Natural killer cell (primary cell): ENCODE measurements around the gene HSPA4. TPM values are rescaled to one million over a fixed set of nuclear protein-coding genes. Genes with fewer than 3 reads are reported as not detected.
A peak's percentile ranks its signal among the peaks of the same experiment; 100 is the strongest.

ENCODE experiments used
- ATAC-seq, 3 donors: fragments of 150-1000 bp in 2 of 3; fragments of 200-7000 bp in 1 of 3; cut with Tn5 transposase; 1 replicate in 1 of 3; 2 replicates in 2 of 3; pipeline ENCODE4 v1.10.0; 2021; ENCODE audit warnings: mild to moderate bottlenecking in 2 of 3, moderate library complexity in 2 of 3
- DNase-seq, 2 donors: peaks; one replicate each; pipeline versions ENCODE4 v3.0.0 to v3.0.0-alpha.2; 2013 to 2021; ENCODE audit warnings: mixed read lengths in 1 of 2
- H3K27ac ChIP-seq: one replicate; pipeline ENCODE4 v1.5.1; 2013; ENCODE audit warnings: mild to moderate bottlenecking, low read length
- H3K27me3 ChIP-seq: one replicate; pipeline ENCODE4 v1.6.1; 2013; ENCODE audit warnings: low read length; ENCODE audit not compliant: control insufficient read depth, insufficient read depth
- H3K36me3 ChIP-seq: one replicate; pipeline ENCODE4 v1.6.1; 2013; ENCODE audit warnings: low read length; ENCODE audit not compliant: control insufficient read depth, insufficient read depth
- H3K4me1 ChIP-seq: one replicate; pipeline ENCODE4 v1.6.1; 2013; ENCODE audit warnings: low read length; ENCODE audit not compliant: control insufficient read depth, insufficient read depth
- H3K4me3 ChIP-seq: one replicate; pipeline ENCODE4 v1.5.1; 2013; ENCODE audit warnings: low read length
- H3K9me3 ChIP-seq: one replicate; pipeline ENCODE4 v1.6.1; 2013; ENCODE audit warnings: low read length; ENCODE audit not compliant: control insufficient read depth, insufficient read depth
- H3K27ac Mint-ChIP-seq, 2 donors: one replicate each; pipeline ENCODE4 v1.8.0; 2022; ENCODE audit warnings: mild to moderate bottlenecking in 2 of 2, mixed read lengths in 2 of 2, moderate library complexity in 1 of 2
- H3K27me3 Mint-ChIP-seq, 2 donors: one replicate each; pipeline ENCODE4 v1.8.0; 2022; ENCODE audit warnings: low read depth in 2 of 2, mixed read lengths in 2 of 2
- H3K36me3 Mint-ChIP-seq: one replicate; pipeline ENCODE4 v1.8.0; 2022; ENCODE audit warnings: mixed read lengths
- H3K4me1 Mint-ChIP-seq, 2 donors: one replicate each; pipeline ENCODE4 v1.8.0; 2022; ENCODE audit warnings: mixed read lengths in 2 of 2
- H3K4me3 Mint-ChIP-seq: one replicate; pipeline ENCODE4 v1.8.0; 2022; ENCODE audit warnings: mild to moderate bottlenecking, moderate library complexity, mixed read lengths
- H3K9me3 Mint-ChIP-seq, 2 donors: one replicate each; pipeline ENCODE4 v1.8.0; 2022; ENCODE audit warnings: mixed read lengths in 2 of 2
- WGBS: methylation state at CpG from one replicate; pipeline ENCODE4 v1.1.7; 2013; ENCODE audit warnings: missing lambda C conversion rate; ENCODE audit not compliant: insufficient coverage; 5-methylcytosine and 5-hydroxymethylcytosine counted together
- intact Hi-C: fragments of 100-400 bp; cut with micrococcal nuclease; formaldehyde crosslinking; loops from one replicate; pipeline ENCODE4 v1.14.2; 2022
- total RNA-seq, 4 donors: library from RNA; stranded (reverse); fragments of 120-200 nt in 1 of 4; gene quantifications; one replicate each; pipeline versions ENCODE4 v1.2.3 to v1.2.4, GENCODE V29; 2013 to 2022
- TF ChIP-seq, protein P1 (sequence below): fragments of 200-600 bp; IDR thresholded peaks from one replicate; pipeline ENCODE4 v1.8.0; 2022; ENCODE audit warnings: antibody characterized with exemption

HSPA4 gene
- total RNA-seq, 3 donors from 2014 or later (not counting 1 experiment from before 2014, with no cell fraction given): 38.3 to 58.6 (median 43.0) TPM

DNA sequence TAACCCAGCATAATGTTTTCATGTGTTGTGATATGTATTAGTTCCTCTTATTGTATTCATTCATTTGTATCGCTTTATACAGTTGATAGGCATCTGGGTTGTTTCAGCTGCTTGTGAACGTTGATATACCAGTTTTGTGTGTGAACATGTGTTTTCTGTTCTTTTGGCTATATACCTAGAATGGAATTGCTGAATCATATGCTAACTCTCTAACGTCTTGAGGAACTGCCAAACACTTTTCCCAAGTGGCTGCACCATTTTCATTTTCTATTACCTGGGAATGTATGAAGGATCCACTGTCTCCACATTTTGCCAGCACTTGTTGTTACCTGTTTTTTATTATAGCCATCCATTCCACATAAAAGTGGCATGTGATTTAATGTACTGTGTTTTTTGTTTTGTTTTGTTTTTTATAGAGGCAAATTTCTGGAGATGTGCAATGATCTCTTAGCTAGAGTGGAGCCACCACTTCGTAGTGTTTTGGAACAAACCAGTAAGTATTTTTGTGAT, 34.6 kb downstream of the HSPA4 start:
- H3K27ac Mint-ChIP-seq: no peak overlapping the region
- no peaks in the 10 kb centered on the region for H3K27me3 Mint-ChIP-seq
- WGBS: 85% methylated on average over 4 of the region's 4 CpGs
- H3K27me3 ChIP-seq: no peaks in the 10 kb centered on the region
- H3K4me1 Mint-ChIP-seq: peaks cover 1 to 7% of the 10 kb centered on the region in 2 donors
- ATAC-seq (no peak), DNase-seq (no peak)
- no peaks in the 10 kb centered on the region for H3K36me3 Mint-ChIP-seq
- peaks cover 59% of the 10 kb centered on the region for H3K36me3 ChIP-seq
- no peak overlapping the region for H3K27ac ChIP-seq
- intact Hi-C loops: no loop called here
- TF ChIP-seq, protein P1, sequence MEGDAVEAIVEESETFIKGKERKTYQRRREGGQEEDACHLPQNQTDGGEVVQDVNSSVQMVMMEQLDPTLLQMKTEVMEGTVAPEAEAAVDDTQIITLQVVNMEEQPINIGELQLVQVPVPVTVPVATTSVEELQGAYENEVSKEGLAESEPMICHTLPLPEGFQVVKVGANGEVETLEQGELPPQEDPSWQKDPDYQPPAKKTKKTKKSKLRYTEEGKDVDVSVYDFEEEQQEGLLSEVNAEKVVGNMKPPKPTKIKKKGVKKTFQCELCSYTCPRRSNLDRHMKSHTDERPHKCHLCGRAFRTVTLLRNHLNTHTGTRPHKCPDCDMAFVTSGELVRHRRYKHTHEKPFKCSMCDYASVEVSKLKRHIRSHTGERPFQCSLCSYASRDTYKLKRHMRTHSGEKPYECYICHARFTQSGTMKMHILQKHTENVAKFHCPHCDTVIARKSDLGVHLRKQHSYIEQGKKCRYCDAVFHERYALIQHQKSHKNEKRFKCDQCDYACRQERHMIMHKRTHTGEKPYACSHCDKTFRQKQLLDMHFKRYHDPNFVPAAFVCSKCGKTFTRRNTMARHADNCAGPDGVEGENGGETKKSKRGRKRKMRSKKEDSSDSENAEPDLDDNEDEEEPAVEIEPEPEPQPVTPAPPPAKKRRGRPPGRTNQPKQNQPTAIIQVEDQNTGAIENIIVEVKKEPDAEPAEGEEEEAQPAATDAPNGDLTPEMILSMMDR: no peak
- no peaks in the 10 kb centered on the region for H3K9me3 Mint-ChIP-seq
- H3K4me1 ChIP-seq: no peaks in the 10 kb centered on the region
- H3K9me3 ChIP-seq: no peaks in the 10 kb centered on the region
- no peak overlapping the region for H3K4me3 Mint-ChIP-seq
- no peak overlapping the region for H3K4me3 ChIP-seq

DNA sequence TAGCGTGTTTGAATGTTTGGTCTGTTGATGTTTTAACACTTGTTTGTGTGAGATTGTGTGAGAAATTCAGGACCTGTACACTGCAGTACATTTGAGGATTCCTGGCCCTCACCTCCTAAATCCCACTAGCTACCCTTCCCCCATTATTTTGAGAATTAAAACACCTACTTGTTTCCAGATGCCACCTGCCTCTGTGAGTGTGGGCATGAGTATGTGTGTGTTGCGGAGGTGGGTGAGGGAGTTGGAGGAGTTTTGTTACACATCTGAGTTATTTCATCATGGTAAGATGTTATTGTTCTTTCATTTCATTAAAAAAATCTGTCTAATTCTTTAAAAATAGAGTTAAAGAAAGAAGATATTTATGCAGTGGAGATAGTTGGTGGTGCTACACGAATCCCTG, 36.3 kb downstream of the HSPA4 start:
- Histone ChIP-seq H3K27me3 (no peaks in the 10 kb centered on the region), H3K4me1 (no peaks in the 10 kb centered on the region), H3K9me3 (no peaks in the 10 kb centered on the region), H3K36me3 (peaks cover 66% of the 10 kb centered on the region), H3K4me3 (no peak overlapping the region), H3K27ac (no peak overlapping the region)
- no peaks in the 10 kb centered on the region for H3K27me3 Mint-ChIP-seq
- H3K4me1 Mint-ChIP-seq: peaks cover 0 to 6% of the 10 kb centered on the region in 2 donors
- intact Hi-C loops: no loop called here
- peaks cover 9% of the 10 kb centered on the region for H3K36me3 Mint-ChIP-seq
- no peak overlapping the region for H3K4me3 Mint-ChIP-seq
- 100% methylated on average over 1 of the region's 3 CpGs for WGBS
- H3K27ac Mint-ChIP-seq: no peak overlapping the region
- no peaks in the 10 kb centered on the region for H3K9me3 Mint-ChIP-seq
- ATAC-seq (no peak), DNase-seq (no peak)
- TF ChIP-seq, protein P1: no peak

DNA sequence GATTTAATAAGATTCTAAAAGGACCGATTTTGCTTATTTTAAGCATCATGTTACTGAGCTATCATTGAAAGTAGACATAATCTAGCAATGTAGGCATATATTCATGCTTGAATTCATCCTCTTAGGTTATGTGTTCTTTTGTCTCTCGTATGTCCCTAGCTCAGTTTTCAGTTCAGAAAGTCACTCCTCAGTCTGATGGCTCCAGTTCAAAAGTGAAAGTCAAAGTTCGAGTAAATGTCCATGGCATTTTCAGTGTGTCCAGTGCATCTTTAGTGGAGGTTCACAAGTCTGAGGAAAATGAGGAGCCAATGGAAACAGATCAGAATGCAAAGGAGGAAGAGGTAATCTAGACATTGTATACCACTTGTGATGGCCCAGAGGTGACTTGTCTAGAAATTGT, 39.2 kb downstream of the HSPA4 start:
- H3K9me3 ChIP-seq: no peaks in the 10 kb centered on the region
- peaks cover 0 to 4% of the 10 kb centered on the region in 2 donors for H3K4me1 Mint-ChIP-seq
- H3K4me1 ChIP-seq: no peaks in the 10 kb centered on the region
- ATAC-seq: no peak
- no peak overlapping the region for H3K27ac ChIP-seq
- no peaks in the 10 kb centered on the region for H3K9me3 Mint-ChIP-seq
- no peaks in the 10 kb centered on the region for H3K27me3 Mint-ChIP-seq
- intact Hi-C loops: no loop called here
- peaks cover 66% of the 10 kb centered on the region for H3K36me3 ChIP-seq
- no peak overlapping the region for H3K4me3 Mint-ChIP-seq
- H3K27me3 ChIP-seq: no peaks in the 10 kb centered on the region
- H3K27ac Mint-ChIP-seq: no peak overlapping the region
- H3K36me3 Mint-ChIP-seq: peaks cover 20% of the 10 kb centered on the region
- no peak overlapping the region for H3K4me3 ChIP-seq
- DNase-seq: no peak
- TF ChIP-seq, protein P1: no peak
- WGBS: 97% methylated on average over 3 of the region's 3 CpGs

DNA sequence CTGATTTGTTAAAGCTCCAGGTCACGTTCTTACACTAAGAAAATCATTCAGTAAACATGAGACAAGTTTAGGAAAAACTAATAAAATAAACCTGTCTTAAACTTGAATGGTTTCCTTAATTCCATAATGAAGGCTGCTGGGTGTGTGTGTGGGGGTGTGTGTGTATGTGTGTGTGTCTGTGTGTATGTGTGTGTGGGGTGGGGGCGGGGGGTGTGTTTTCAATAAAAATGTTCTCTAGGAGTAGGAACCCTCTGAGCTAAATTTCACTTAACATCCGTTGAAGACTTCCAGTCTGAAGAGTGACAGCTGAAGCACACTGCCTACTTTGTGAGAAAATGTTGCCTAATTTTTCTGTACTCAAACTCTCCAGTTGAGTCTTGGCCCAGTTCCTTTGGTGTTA, 54.5 kb downstream of the HSPA4 start:
- H3K4me3 ChIP-seq: no peak overlapping the region
- DNase-seq: no peak
- peak overlapping the region; percentile 3 for H3K27ac ChIP-seq
- intact Hi-C loops: no loop called here
- peaks cover 24% of the 10 kb centered on the region in 2 donors for H3K4me1 Mint-ChIP-seq
- WGBS: 85% methylated on average over 2 of the region's 3 CpGs
- peak overlapping the region in 1 of 2 donors; percentile 4 for H3K27ac Mint-ChIP-seq
- H3K4me3 Mint-ChIP-seq: no peak overlapping the region
- no peaks in the 10 kb centered on the region for H3K9me3 Mint-ChIP-seq
- peaks cover 12% of the 10 kb centered on the region for H3K4me1 ChIP-seq
- TF ChIP-seq, protein P1: no peak
- no peaks in the 10 kb centered on the region for H3K36me3 Mint-ChIP-seq
- H3K9me3 ChIP-seq: no peaks in the 10 kb centered on the region
- no peak for ATAC-seq
- H3K36me3 ChIP-seq: peaks cover 31% of the 10 kb centered on the region
- no peaks in the 10 kb centered on the region for H3K27me3 ChIP-seq
- peaks cover 0 to 3% of the 10 kb centered on the region in 2 donors for H3K27me3 Mint-ChIP-seq
